ELR (cell line): ENCODE results near the gene MOGAT2.

ENCODE experiments used
- DNase-seq: peaks from one replicate; pipeline ENCODE4 v3.0.0-alpha.2; 2015; ENCODE audit warnings: low read depth

The MOGAT2 gene

DNA sequence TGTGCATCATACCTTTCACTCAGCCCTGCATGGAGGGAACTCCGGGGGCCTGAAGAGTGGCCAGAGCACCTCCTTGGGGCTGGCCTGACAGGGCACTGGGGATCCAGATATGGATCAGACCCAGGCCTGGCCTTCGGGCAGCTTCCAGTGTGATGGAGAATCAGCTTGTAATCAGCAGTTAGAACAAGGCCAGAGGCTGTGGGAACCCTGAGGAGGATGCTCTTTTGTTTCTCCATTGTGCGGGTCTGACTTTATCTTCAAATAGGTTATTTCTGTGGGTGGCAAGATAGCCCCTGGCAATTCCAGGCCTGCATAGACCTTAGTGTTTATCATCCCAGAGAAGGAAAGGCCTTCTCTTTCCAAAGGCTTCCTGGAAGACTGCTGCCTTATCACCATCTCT, 63.2 kb downstream of the MOGAT2 start:
- DNase-seq, result no peak

DNA sequence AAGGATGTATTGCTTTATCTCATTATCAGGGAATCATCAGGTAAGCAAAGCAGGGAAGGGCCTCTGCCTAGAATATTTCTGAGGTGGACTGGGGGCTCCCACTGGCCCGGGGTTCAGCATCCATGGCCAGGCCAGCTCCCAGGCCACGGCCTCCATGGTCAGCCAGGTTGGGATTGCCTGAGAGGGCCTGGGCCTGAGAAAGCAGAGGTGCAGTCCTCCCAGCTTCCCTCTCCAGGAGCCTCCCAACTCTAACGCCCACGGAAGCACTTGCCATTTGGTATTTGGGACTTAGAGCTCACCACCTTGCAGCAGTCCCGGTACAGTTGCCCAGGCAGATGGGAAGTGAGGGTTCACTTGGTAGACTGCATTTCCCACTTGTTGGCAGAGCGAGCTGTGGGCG, 63.7 kb downstream of the MOGAT2 start:
- DNase-seq, result no peak

DNA sequence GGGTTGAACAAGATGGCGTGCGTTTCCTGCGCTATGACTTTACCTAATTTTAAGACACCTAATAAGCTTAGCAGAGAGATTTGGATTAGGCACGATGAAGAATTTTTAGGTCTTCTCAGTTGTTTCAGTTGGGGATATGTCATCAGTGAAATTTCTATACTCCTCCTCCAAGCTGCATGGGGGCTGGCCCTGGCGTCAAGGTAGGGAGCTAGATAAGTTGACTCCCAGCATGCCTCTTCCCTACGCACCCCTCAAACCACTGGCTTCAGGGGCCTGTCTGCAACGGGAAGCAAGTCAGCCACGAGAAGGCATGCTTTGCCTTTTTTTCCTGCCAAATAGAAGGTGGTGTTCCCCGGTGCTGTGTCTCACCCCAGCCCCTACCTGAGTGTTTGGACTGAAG, 64.2 kb downstream of the MOGAT2 start:
- DNase-seq, result no peak
